Activated naive CD4-positive, alpha-beta T cell treated with Interleukin-2 at 50 U/mL for 16 hours (primary cell): ENCODE results near the gene CRYBG2.

Experiments
- DNase-seq: peaks from one replicate; pipeline ENCODE4 v3.0.0-alpha.2; 2020

The CRYBG2 gene

GRCh38 chr1:26370591-26371382 lies 16.9 kb upstream of the CRYBG2 start:
- no peak for DNase-seq

GRCh38 chr1:26368486-26368885 lies 14.6 kb upstream of the CRYBG2 start:
- no peak for DNase-seq

- no peak for DNase-seq
Measured at GRCh38 chr1:26368006-26368405, 14.1 kb upstream of the CRYBG2 start.

DNA sequence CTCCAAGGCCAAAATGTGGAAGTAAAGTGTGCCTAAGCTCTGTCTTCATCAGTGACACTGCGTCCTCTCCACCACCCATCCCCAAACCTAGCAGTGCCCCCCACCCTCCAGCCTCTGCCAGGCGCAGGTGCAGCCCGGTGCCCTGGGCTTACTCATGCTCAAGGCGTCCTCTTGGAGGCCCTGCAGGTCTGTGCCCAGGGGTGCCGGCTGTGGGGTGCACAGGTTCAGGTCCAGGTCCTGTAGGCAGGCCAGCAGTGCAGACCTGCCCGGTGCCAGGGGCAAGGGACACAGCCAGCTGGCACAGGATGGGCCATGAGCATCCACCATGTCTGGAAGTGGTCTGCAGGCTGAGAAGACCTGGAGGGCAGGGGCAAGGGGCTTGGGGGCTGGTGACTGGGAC lies 13.5 kb upstream of the CRYBG2 start:
- no peak for DNase-seq

DNA sequence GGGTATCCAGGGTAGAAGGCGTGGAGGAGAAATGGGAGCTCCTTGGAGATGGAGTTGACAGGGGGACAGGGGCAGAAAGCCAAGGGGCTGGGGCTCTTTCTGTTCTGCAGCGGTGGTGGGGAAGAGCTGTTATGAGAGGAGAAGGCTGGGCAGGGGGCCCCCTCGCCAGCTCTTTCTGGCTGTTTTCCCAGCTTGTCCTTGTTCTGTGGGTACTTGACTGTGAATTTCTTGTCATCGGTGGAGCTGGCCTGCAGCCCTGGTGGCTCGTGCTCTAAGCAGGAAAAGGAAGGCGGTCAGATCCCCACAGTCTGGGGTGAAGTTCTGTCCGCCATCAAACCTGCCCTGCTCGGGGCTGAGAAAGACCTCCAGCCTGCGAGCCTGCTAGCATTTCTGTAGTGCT lies 11.0 kb upstream of the CRYBG2 start:
- no peak for DNase-seq

GRCh38 chr1:26363549-26364448 lies 9.9 kb upstream of the CRYBG2 start:
- DNase-seq = peak; percentile 85

- DNase-seq = no peak
Measured at GRCh38 chr1:26362331-26362730, 8.4 kb upstream of the CRYBG2 start.

- DNase-seq = no peak
Measured at GRCh38 chr1:26361605-26362122, 7.7 kb upstream of the CRYBG2 start.

DNA sequence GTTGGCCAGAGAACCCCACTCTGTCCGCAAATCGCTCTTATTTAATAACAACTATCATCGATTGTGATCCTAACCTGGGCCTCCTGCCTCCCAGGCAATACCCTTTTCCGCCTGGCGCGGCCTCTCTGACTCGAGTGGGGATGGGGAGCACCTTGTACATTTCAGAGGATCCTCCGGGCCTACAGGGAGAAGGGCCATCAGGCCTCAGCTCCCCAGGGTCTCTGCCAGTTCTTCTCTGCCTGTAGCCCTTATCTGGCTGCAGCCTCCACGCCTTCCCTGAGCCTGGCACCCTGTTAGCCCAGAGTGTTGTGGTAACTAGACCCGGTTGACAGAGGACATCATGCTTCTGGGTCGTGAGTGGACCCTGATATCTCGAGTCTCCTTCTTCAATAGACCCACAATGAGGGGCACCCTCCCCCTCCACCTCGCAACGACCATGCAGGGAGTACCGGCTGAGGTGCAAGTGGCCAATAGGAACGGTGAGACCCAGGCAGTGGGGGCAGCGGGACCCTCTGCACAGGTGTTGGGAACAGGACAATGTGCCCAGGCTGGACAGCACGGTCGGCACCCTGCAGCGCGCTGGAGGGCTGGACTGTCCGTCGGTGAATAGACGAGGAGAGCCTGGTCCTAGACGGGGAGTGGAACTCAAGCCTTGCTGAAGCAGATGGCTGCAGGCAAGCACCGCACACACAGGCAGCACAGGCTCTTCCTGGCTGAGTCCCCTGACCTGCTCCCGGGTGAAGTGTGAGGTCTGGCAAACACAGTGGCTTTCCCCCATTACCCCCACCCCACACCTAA lies 7.1 kb upstream of the CRYBG2 start:
- DNase-seq = no peak

- peak; percentile 55 for DNase-seq
Measured at GRCh38 chr1:26359981-26360806, 6.3 kb upstream of the CRYBG2 start.

DNA sequence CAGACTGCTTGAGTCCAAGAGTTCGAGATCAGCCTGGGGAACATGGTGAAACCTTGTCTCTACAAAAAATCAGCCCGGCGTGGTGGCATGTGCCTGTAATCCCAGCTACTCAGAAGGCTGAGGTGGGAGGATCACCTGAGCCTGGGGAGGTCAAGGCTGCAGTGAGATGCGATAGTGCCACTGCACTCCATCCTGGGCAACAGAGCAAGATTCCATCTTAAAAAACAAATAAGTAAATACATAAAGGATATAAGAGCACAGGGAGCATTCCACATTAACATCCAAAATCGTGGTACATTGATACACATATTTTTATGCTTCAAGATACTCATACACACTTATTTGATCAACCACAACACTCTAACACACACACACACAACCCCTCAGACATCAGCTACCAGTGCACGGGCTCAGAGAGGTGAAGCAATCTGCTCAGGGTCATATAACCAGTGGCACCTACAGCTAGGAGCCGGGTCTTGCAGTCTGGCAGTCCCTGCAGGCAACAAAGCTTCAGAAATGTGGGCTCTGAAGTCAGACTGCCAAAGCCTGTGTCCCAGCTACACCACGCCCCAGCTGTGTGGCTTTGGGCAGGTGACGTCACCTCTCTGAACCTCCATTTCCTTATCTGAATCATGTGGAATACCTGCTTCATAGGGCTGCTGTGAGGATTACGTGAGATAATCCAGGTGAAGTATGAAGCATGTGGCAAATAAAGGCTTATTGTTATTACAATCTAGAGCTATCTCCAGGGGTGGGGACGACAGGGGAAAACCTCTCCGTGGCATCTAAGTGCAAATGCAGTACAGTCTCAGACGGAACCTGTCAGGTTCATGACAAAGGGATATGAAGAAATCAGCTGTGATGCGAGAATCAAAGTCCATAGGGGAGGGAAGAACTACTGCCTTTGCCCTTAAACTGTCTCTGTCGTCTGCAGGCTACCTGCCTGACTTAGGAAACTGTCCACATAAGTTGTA lies 4.8 kb upstream of the CRYBG2 start:
- peak; percentile 75 for DNase-seq

DNA sequence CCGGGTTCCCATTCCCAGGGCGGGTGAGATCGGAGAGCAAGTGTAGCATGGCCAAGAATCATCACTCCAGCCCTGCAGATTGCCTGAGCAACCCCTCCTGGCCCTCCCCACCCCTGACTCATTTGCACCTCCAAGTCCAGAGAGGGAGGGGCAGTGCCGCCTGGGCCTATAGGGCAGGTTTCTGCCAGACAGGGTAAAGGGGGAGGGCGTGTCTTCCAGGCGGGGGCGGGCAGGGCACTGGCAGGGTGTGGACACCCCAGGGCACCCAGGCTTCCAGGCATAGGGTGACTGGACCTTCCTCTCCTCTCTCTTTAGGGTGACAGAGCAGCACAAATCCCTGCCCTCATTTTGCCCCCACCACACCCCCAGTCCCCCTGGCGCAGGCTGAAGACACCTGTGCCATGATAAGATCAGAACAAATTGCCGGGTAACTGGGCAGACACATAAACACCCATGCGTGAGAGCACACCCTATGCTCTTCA lies 3.2 kb upstream of the CRYBG2 start:
- no peak for DNase-seq

GRCh38 chr1:26356106-26356505 lies 2.2 kb upstream of the CRYBG2 start:
- DNase-seq = no peak

DNA sequence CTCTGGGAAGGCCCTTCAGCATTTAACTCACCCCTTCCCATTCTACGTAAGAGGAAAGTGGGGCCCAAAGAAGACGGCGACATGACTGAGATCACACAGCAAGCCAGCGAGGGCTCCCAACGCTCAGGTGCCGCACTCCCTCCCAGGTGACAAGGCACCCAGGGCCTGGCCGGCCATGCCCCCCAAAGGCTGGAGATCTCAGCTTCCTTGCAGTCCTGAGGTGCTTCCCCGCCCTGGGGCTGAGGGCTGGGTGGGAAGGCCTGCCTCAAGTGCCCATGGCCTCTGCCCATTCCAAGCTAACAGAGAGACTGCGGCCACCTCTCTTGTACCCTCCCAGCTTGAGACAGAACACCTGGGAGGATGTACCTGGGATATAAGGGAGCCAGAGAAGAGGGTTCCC lies 1.0 kb upstream of the CRYBG2 start:
- no peak for DNase-seq

GRCh38 chr1:26353210-26353859 lies 595 bp downstream of the CRYBG2 start:
- DNase-seq = no peak

GRCh38 chr1:26352338-26352679 lies 1.6 kb downstream of the CRYBG2 start:
- no peak for DNase-seq

DNA sequence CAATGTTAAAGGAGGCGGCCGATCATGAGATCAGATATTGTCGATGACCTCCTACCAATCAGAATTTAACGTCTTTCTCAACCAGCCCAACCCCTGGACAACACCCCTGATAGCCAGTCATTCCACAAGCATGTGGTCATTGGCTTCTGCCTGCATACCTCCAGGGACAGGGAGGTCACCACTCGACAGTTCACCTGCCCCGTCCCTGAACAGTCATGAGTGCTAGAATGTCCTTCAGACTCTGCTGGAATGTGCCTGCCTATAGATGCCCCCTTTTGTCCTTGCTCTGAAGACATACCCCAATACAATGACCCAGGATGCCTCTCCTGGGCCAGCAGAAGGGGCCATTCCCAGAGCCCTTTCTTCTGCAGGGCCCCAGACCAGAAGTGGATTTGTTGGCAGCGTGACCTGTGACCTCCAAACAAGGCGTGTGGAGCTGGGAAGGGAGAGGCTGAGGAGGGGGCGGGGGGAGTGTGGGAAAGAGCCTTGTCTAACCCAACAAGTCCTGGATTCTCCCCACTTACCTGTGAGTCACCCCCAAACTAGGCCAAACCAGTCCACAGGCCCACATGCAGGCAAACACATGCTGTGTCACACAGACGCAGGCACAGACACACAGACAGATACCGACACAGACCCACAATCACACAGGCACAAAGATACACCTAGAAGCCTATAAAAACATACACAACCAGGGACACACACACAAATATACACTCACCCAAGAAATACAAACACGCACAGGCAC lies 2.2 kb downstream of the CRYBG2 start:
- DNase-seq = no peak

DNA sequence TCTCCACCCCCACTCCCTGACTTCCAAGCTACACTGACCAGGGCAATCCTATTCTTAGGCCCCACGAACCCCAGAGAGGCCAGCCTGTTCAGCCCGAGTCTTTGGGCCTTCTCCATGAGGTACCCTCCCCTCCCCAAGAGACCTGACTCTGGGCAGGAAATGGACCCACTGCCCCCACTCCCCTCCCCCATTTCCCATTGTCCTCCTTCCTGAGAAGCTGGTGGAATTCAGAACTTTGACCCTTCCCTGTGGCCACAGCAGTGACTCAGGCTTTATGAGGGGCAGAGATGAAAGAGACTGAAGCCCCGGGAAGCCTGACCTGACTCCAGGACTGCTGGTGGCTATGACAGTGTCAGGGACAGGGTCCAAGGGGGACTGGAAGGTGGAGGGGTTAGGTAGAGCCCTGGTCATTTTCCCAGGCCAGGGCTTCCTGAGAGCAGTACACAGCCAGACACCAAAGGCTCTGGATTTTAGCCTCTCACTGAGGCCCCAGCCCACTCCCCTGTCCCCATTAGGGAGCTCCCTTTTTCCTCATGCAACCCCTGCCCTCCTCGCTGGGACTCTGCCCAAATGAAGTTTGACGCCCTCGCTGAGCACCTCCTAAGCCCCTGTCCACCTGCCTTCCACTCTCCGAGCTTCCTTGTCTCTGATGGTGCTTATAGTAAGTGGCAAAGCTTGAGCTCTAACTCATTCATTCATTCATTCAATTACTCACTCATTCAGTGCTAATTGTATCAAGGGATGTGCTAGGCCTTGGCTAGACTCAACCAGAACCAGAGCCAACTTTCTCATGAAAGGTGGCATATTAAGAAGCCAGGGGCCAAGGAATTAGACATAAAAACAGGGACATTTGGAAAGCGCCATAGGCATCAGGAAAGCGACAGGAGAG lies 3.0 kb downstream of the CRYBG2 start:
- no peak for DNase-seq

GRCh38 chr1:26350343-26350700 lies 3.6 kb downstream of the CRYBG2 start:
- DNase-seq = no peak
